Mesenchymal stem cell (in vitro differentiated cells and primary cell): ENCODE results near the gene USP44.

Source experiments
- DNase-seq: peaks from one replicate; pipeline ENCODE4 v3.0.0-alpha.2; 2013
- H2AFZ ChIP-seq: one replicate; pipeline ENCODE4 v1.6.1; 2013; ENCODE audit warnings: low read depth, mild to moderate bottlenecking, control low read depth, inconsistent platforms, low read length, moderate library complexity
- H2AK5ac ChIP-seq: 2 replicates; pipeline ENCODE4 v1.6.1; 2013; ENCODE audit warnings: low read length, moderate library complexity, mild to moderate bottlenecking, inconsistent platforms; ENCODE audit not compliant: severe bottlenecking
- H2BK120ac ChIP-seq: one replicate; pipeline ENCODE4 v1.6.1; 2013; ENCODE audit warnings: low read depth, mild to moderate bottlenecking, inconsistent platforms, low read length, moderate library complexity
- H2BK12ac ChIP-seq, 2 experiments: one replicate each; pipeline ENCODE4 v1.6.1; 2013; ENCODE audit warnings: inconsistent platforms in 2 of 2, low read length in 2 of 2, mild to moderate bottlenecking in 2 of 2, moderate library complexity in 2 of 2, control low read depth in 1 of 2
- H2BK15ac ChIP-seq: one replicate; pipeline ENCODE4 v1.6.1; 2013; ENCODE audit warnings: mild to moderate bottlenecking, low read depth, inconsistent platforms; ENCODE audit not compliant: poor library complexity, severe bottlenecking
- H2BK5ac ChIP-seq: 2 replicates; pipeline ENCODE4 v1.6.1; 2013; ENCODE audit warnings: low read depth, mild to moderate bottlenecking, low read length, control low read depth, inconsistent platforms; ENCODE audit not compliant: poor library complexity, severe bottlenecking
- H3K14ac ChIP-seq, 2 experiments: one replicate each; pipeline ENCODE4 v1.6.1; 2013; ENCODE audit warnings: inconsistent platforms in 2 of 2, low read length in 2 of 2, control low read depth in 1 of 2, mild to moderate bottlenecking in 1 of 2, moderate library complexity in 1 of 2
- H3K18ac ChIP-seq, 2 experiments: one replicate each; pipeline ENCODE4 v1.6.1; 2013; ENCODE audit warnings: inconsistent platforms in 2 of 2, low read length in 2 of 2, control low read depth in 1 of 2, low read depth in 1 of 2, mild to moderate bottlenecking in 1 of 2
- H3K23ac ChIP-seq, 2 experiments: one replicate each; pipeline ENCODE4 v1.6.1; 2013; ENCODE audit warnings: inconsistent platforms in 2 of 2, low read length in 2 of 2, mild to moderate bottlenecking in 2 of 2, moderate library complexity in 2 of 2, control low read depth in 1 of 2
- H3K27ac ChIP-seq: 2 replicates; pipeline ENCODE4 v1.5.1; 2013; ENCODE audit warnings: mild to moderate bottlenecking, moderate library complexity, low read length, control low read depth, inconsistent platforms; ENCODE audit not compliant: poor library complexity, severe bottlenecking
- H3K27me3 ChIP-seq, 2 experiments: 2 replicates each; pipeline versions ENCODE4 v1.6.1 to v1.7.0; 2013; ENCODE audit warnings: low read length in 2 of 2, mild to moderate bottlenecking in 2 of 2, moderate library complexity in 2 of 2, control low read depth in 1 of 2, inconsistent platforms in 1 of 2; ENCODE audit not compliant: control insufficient read depth in 1 of 2, insufficient read depth in 1 of 2
- H3K36me3 ChIP-seq, 2 experiments: 2 replicates each; pipeline versions ENCODE4 v1.6.1 to v1.7.0; 2013; ENCODE audit warnings: low read length in 2 of 2, control low read depth in 1 of 2, inconsistent platforms in 1 of 2, low read depth in 1 of 2, mild to moderate bottlenecking in 1 of 2; ENCODE audit not compliant: insufficient read depth in 2 of 2, control insufficient read depth in 1 of 2
- H3K4ac ChIP-seq, 2 experiments: one replicate each; pipeline ENCODE4 v1.6.1; 2013; ENCODE audit warnings: inconsistent platforms in 2 of 2, low read length in 2 of 2, mild to moderate bottlenecking in 2 of 2, moderate library complexity in 2 of 2, control low read depth in 1 of 2, low read depth in 1 of 2
- H3K4me1 ChIP-seq: 2 replicates; pipeline ENCODE4 v1.6.1; 2013; ENCODE audit warnings: low read depth, low read length, control low read depth; ENCODE audit not compliant: control insufficient read depth, insufficient read depth
- H3K4me2 ChIP-seq: 2 replicates; pipeline ENCODE4 v1.6.1; 2013; ENCODE audit warnings: low read length, mild to moderate bottlenecking, inconsistent platforms; ENCODE audit not compliant: poor library complexity, severe bottlenecking
- H3K4me3 ChIP-seq, 2 experiments: 2 replicates each; pipeline versions ENCODE4 v1.5.1 to v1.7.0; 2013; ENCODE audit warnings: low read length in 2 of 2, mild to moderate bottlenecking in 2 of 2, control low read depth in 1 of 2, low read depth in 1 of 2; ENCODE audit not compliant: insufficient read depth in 1 of 2
- H3K79me1 ChIP-seq: replicated peaks from 2 replicates; pipeline ENCODE4 v1.6.1; 2013; ENCODE audit warnings: mild to moderate bottlenecking, control low read depth, low read length, inconsistent platforms; ENCODE audit not compliant: poor library complexity, severe bottlenecking
- H3K9ac ChIP-seq: 2 replicates; pipeline ENCODE4 v1.7.0; 2013; ENCODE audit warnings: mild to moderate bottlenecking, low read length, moderate library complexity
- H3K9me3 ChIP-seq: 2 replicates; pipeline ENCODE4 v1.7.0; 2013; ENCODE audit warnings: mild to moderate bottlenecking, low read length; ENCODE audit not compliant: control insufficient read depth
- H4K8ac ChIP-seq: one replicate; pipeline ENCODE4 v1.6.1; 2013; ENCODE audit warnings: inconsistent platforms, mild to moderate bottlenecking, low read length, moderate library complexity
- H4K91ac ChIP-seq: one replicate; pipeline ENCODE4 v1.6.1; 2013; ENCODE audit warnings: mild to moderate bottlenecking, low read length, inconsistent platforms
- WGBS: methylation state at CpG from one replicate; pipeline ENCODE4 v1.1.7; 2013; ENCODE audit warnings: mixed read lengths; 5-methylcytosine and 5-hydroxymethylcytosine counted together

Gene USP44

GRCh38 chr12:95506707-95507523 lies 44.4 kb downstream of the USP44 start:
- Histone ChIP-seq H3K79me1 (peaks cover 28% of the 10 kb centered on the region), H3K18ac (no peak overlapping the region), H3K23ac (no peak overlapping the region), H3K4me3 (no peak overlapping the region), H3K27ac (no peak overlapping the region), H3K14ac (no peak overlapping the region), H3K36me3 (peaks cover 35 to 90% of the 10 kb centered on the region in 2 experiments), H3K4me1 (no peaks in the 10 kb centered on the region), H2BK120ac (no peak overlapping the region), H2AFZ (no peak overlapping the region), H3K27me3 (no peaks in the 10 kb centered on the region), H3K9ac (no peak overlapping the region), H2BK12ac (no peak overlapping the region), H2BK5ac (no peak overlapping the region), H2BK15ac (no peak overlapping the region), H3K9me3 (no peaks in the 10 kb centered on the region), H4K91ac (no peak overlapping the region), H3K4ac (no peak overlapping the region), H4K8ac (no peak overlapping the region), H3K4me2 (no peak overlapping the region), H2AK5ac (no peak overlapping the region)
- 97% methylated on average over 10 of the region's 10 CpGs for WGBS
- DNase-seq: no peak

GRCh38 chr12:95505039-95505438 lies 46.2 kb downstream of the USP44 start:
- Histone ChIP-seq H2AK5ac (no peak overlapping the region), H3K79me1 (peaks cover 24% of the 10 kb centered on the region), H2BK120ac (no peak overlapping the region), H3K4ac (no peak overlapping the region), H3K27me3 (no peaks in the 10 kb centered on the region), H3K9ac (no peak overlapping the region), H2BK5ac (no peak overlapping the region), H3K23ac (no peak overlapping the region), H4K91ac (no peak overlapping the region), H3K4me2 (no peak overlapping the region), H2BK12ac (no peak overlapping the region), H3K18ac (no peak overlapping the region), H3K27ac (no peak overlapping the region), H3K14ac (no peak overlapping the region), H2AFZ (no peak overlapping the region), H3K4me3 (no peak overlapping the region), H2BK15ac (no peak overlapping the region), H4K8ac (no peak overlapping the region), H3K36me3 (peaks cover 36 to 83% of the 10 kb centered on the region in 2 experiments), H3K4me1 (no peaks in the 10 kb centered on the region), H3K9me3 (no peaks in the 10 kb centered on the region)
- no peak for DNase-seq
- WGBS: 84% methylated on average over 5 of the region's 5 CpGs

- no peak overlapping the region for H4K91ac ChIP-seq
- H3K4me2 ChIP-seq: no peak overlapping the region
- 97% methylated on average over 4 of the region's 4 CpGs for WGBS
- no peak overlapping the region for H3K18ac ChIP-seq
- DNase-seq: no peak
- H3K4me1 ChIP-seq: no peaks in the 10 kb centered on the region
- H4K8ac ChIP-seq: no peak overlapping the region
- H3K14ac ChIP-seq: no peak overlapping the region
- H3K4ac ChIP-seq: no peak overlapping the region
- H2BK5ac ChIP-seq: no peak overlapping the region
- H3K36me3 ChIP-seq: peaks cover 37 to 83% of the 10 kb centered on the region in 2 experiments
- H3K4me3 ChIP-seq: no peak overlapping the region
- no peak overlapping the region for H2BK15ac ChIP-seq
- H3K27me3 ChIP-seq: no peaks in the 10 kb centered on the region
- H3K27ac ChIP-seq: no peak overlapping the region
- H3K9ac ChIP-seq: no peak overlapping the region
- H2AFZ ChIP-seq: no peak overlapping the region
- no peak overlapping the region for H3K23ac ChIP-seq
- H2BK12ac ChIP-seq: no peak overlapping the region
- no peak overlapping the region for H2AK5ac ChIP-seq
- H2BK120ac ChIP-seq: no peak overlapping the region
- peaks cover 25% of the 10 kb centered on the region for H3K79me1 ChIP-seq
- H3K9me3 ChIP-seq: peaks cover under 1% of the 10 kb centered on the region
These were observed 47.1 kb downstream of the USP44 start for GRCh38 chr12:95504140-95504539.

- Histone ChIP-seq H3K9me3 (peaks cover 8% of the 10 kb centered on the region), H2BK15ac (no peak overlapping the region), H3K27ac (no peak overlapping the region), H3K14ac (no peak overlapping the region), H2BK5ac (no peak overlapping the region), H3K4me3 (no peak overlapping the region), H3K79me1 (peaks cover 18% of the 10 kb centered on the region), H3K18ac (no peak overlapping the region), H2AK5ac (no peak overlapping the region), H2BK120ac (no peak overlapping the region), H3K9ac (no peak overlapping the region), H4K8ac (no peak overlapping the region), H3K4me2 (no peak overlapping the region), H3K36me3 (peaks cover 33 to 88% of the 10 kb centered on the region in 2 experiments), H2BK12ac (no peak overlapping the region), H3K4me1 (no peaks in the 10 kb centered on the region), H3K4ac (no peak overlapping the region), H3K23ac (no peak overlapping the region), H2AFZ (no peak overlapping the region), H4K91ac (no peak overlapping the region), H3K27me3 (no peaks in the 10 kb centered on the region)
- WGBS: no CpG with 5 or more reads among the region's 2 CpGs
- no peak for DNase-seq
These were observed 51.5 kb downstream of the USP44 start for GRCh38 chr12:95499772-95500171.
